OCI-LY3 (cell line): Measurements from ENCODE around the gene CHST12.

ENCODE experiments used
- H2AFZ ChIP-seq: fragments of 200-600, 300-600 bp; shearing (Covaris generic); 2 replicates; pipeline ENCODE4 v1.6.0; 2014; ENCODE audit warnings: antibody characterized with exemption, low read depth, low read length
- H3K27ac ChIP-seq: fragments of 200-600, 300-600 bp; sonication (generic); 2 replicates; pipeline ENCODE4 v1.5.1; 2014; ENCODE audit warnings: mild to moderate bottlenecking, low read length, moderate library complexity, mixed read lengths
- H3K27me3 ChIP-seq: fragments of 200-600, 300-600 bp; sonication (generic); 2 replicates; pipeline ENCODE4 v1.6.1; 2014; ENCODE audit warnings: low read depth, low read length, mixed read lengths
- H3K36me3 ChIP-seq: fragments of 200-600, 300-600 bp; sonication (generic); replicated peaks from 2 replicates; pipeline ENCODE3; 2014; ENCODE audit warnings: low read depth, low read length, mixed read lengths
- H3K4me1 ChIP-seq: fragments of 300-600, 200-600 bp; sonication (generic); 2 replicates; pipeline ENCODE4 v1.6.1; 2014; ENCODE audit warnings: low read length, mixed read lengths
- H3K4me2 ChIP-seq: fragments of 200-600, 300-600 bp; sonication (generic); 2 replicates; pipeline ENCODE4 v1.6.1; 2014; ENCODE audit warnings: low read length, mixed read lengths
- H3K4me3 ChIP-seq: fragments of 300-600, 200-600 bp; sonication (generic); 2 replicates; pipeline ENCODE4 v1.5.1; 2014; ENCODE audit warnings: antibody characterized with exemption, mild to moderate bottlenecking, low read length, moderate library complexity
- H3K79me2 ChIP-seq: fragments of 300-600, 200-600 bp; shearing (Covaris generic); 2 replicates; pipeline ENCODE4 v1.6.1; 2014; ENCODE audit warnings: mild to moderate bottlenecking, low read length, mixed read lengths
- H3K9ac ChIP-seq: fragments of 300-600, 200-600 bp; shearing (Covaris generic); 2 replicates; pipeline ENCODE4 v1.6.0; 2014; ENCODE audit warnings: mild to moderate bottlenecking, low read length, moderate library complexity
- H3K9me3 ChIP-seq: fragments of 200-600, 300-600 bp; shearing (Covaris generic); 2 replicates; pipeline ENCODE4 v1.6.1; 2014; ENCODE audit warnings: low read length, mixed read lengths; ENCODE audit not compliant: insufficient read depth
- H4K20me1 ChIP-seq: fragments of 200-600, 300-600 bp; sonication (generic); 2 replicates; pipeline ENCODE4 v1.6.1; 2016; ENCODE audit warnings: low read length, mixed read lengths; ENCODE audit not compliant: insufficient read depth
- CTCF ChIP-seq: fragments of 200-600, 300-600 bp; sonication (generic); IDR thresholded peaks from 2 replicates; pipeline ENCODE4 v1.5.1; 2014; ENCODE audit warnings: antibody characterized with exemption, low read length, low read depth
- EZH2phosphoT487 ChIP-seq: fragments of 200-600 bp; shearing (Covaris generic); IDR thresholded peaks from 2 replicates; pipeline ENCODE4 v1.6.1; 2018; ENCODE audit warnings: antibody characterized with exemption, mixed run types, low read depth

Gene CHST12

GRCh38 chr7:2354939-2355704 is 48.3 kb upstream of the CHST12 start:
- H2AFZ ChIP-seq: no peak overlapping the region

GRCh38 chr7:2355705-2356008 is 47.8 kb upstream of the CHST12 start:
- Histone ChIP-seq H3K9ac (peak overlapping the region; percentile 94), H3K36me3 (peaks cover 34% of the 10 kb centered on the region), H3K4me2 (peak overlapping the region; percentile 98), H4K20me1 (peaks cover 44% of the 10 kb centered on the region), H3K4me3 (peak overlapping the region; percentile 97), H3K27ac (peak overlapping the region; percentile 55), H3K79me2 (peaks cover 75% of the 10 kb centered on the region), H3K4me1 (peaks cover 13% of the 10 kb centered on the region; the same call in 1 of the 2 replicates), H3K9me3 (no peaks in the 10 kb centered on the region), H2AFZ (no peak overlapping the region), H3K27me3 (no peaks in the 10 kb centered on the region)
- no peak for TF ChIP-seq CTCF
- TF ChIP-seq EZH2phosphoT487: no peak

More at GRCh38 chr7:2354939-2355704, 48.3 kb upstream of the CHST12 start:
- H4K20me1 ChIP-seq: peaks cover 39% of the 10 kb centered on the region
- H3K4me3 ChIP-seq: peak overlapping the region; percentile 97
- H3K4me1 ChIP-seq: peaks cover 13% of the 10 kb centered on the region; the same call in 1 of the 2 replicates
- peak overlapping the region; percentile 94 for H3K9ac ChIP-seq
- peak overlapping the region; percentile 55 for H3K27ac ChIP-seq
- H3K9me3 ChIP-seq: no peaks in the 10 kb centered on the region
- TF ChIP-seq CTCF: no peak
- no peak for TF ChIP-seq EZH2phosphoT487
- peak overlapping the region; percentile 98 for H3K4me2 ChIP-seq
- H3K36me3 ChIP-seq: peaks cover 30% of the 10 kb centered on the region
- H3K79me2 ChIP-seq: peaks cover 70% of the 10 kb centered on the region
- no peaks in the 10 kb centered on the region for H3K27me3 ChIP-seq

GRCh38 chr7:2357165-2357564 is 46.2 kb upstream of the CHST12 start:
- Histone ChIP-seq H3K9ac (no peak overlapping the region), H3K4me1 (peaks cover 13% of the 10 kb centered on the region; the same call in 1 of the 2 replicates), H3K4me2 (peak overlapping the region; percentile 98; the same call in 1 of the 2 replicates), H4K20me1 (peaks cover 47% of the 10 kb centered on the region), H3K36me3 (peaks cover 37% of the 10 kb centered on the region), H3K9me3 (no peaks in the 10 kb centered on the region), H2AFZ (no peak overlapping the region), H3K79me2 (peaks cover 83% of the 10 kb centered on the region), H3K27me3 (no peaks in the 10 kb centered on the region), H3K27ac (no peak overlapping the region), H3K4me3 (no peak overlapping the region)
- TF ChIP-seq EZH2phosphoT487: no peak
- no peak for TF ChIP-seq CTCF

GRCh38 chr7:2357571-2357970 is 45.8 kb upstream of the CHST12 start:
- Histone ChIP-seq H3K79me2 (peaks cover 86% of the 10 kb centered on the region), H3K9ac (no peak overlapping the region), H3K4me1 (peaks cover 13% of the 10 kb centered on the region; the same call in 1 of the 2 replicates), H3K9me3 (no peaks in the 10 kb centered on the region), H3K4me3 (no peak overlapping the region), H3K4me2 (no peak overlapping the region), H2AFZ (no peak overlapping the region), H3K27ac (no peak overlapping the region), H4K20me1 (peaks cover 47% of the 10 kb centered on the region), H3K36me3 (peaks cover 39% of the 10 kb centered on the region), H3K27me3 (no peaks in the 10 kb centered on the region)
- no peak for TF ChIP-seq EZH2phosphoT487
- no peak for TF ChIP-seq CTCF
